ENCODE results near the gene CDCP1.
"Not testable (repeated sequence)": the region's sequence is repeated elsewhere in the genome, so short reads cannot be mapped to it uniquely, and the experiment has no call there.

CDCP1 gene

DNA sequence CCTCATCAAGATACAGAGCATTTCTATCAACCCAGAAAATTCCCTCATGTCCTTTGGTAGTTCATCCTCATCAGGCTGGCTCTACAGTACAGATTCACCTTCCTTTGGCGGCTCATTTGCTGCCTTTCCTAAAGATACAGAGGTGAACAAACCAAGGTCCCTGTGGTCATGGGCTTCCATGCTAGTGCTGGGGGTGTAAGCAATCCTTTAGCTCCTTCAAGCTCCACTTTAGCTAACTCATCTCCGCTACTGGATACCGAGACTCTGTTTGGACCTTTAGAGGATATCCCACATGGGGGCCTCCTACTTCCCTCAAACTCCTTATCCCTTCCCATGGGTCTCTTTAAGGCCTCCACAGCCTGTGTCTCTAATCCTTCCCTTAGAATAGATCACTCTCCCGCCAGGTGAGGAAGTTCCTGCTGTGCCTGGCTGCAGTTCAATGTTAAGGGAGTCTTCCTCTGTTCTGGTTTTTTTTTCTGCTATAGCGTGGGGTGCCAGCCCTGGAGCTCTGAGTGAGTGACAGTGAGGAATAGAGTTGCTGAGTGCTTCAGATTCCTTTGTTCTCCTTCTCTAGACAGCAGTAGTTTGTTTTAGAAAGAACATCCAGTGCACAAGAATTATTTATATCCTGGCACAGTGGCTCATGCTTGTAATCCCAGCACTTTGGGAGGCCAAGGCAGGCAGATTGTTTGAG lies 89.4 kb downstream of the CDCP1 start:
- no peaks in the 10 kb centered on the region for H3K27me3 ChIP-seq (ENCODE audit: control insufficient read depth in 1 of 2, insufficient read depth in 2 of 2, low read length in 2 of 2)
- no peaks in the 10 kb centered on the region for H3K9me3 ChIP-seq (ENCODE audit: low read length)
- no peak overlapping the region for H3K4me3 ChIP-seq (ENCODE audit: low read depth in 1 of 2, low read length in 2 of 2)
- no peak overlapping the region for H3K27ac ChIP-seq (ENCODE audit: low read depth, low read length)
- peaks cover 20% of the 10 kb centered on the region for H3K4me1 ChIP-seq (ENCODE audit: insufficient read depth, low read length)
- H3K36me3 ChIP-seq (ENCODE audit: insufficient read depth, low read length): no peaks in the 10 kb centered on the region
- peak overlapping the region; percentile 3 for H3K9ac ChIP-seq (ENCODE audit: low read length)

DNA sequence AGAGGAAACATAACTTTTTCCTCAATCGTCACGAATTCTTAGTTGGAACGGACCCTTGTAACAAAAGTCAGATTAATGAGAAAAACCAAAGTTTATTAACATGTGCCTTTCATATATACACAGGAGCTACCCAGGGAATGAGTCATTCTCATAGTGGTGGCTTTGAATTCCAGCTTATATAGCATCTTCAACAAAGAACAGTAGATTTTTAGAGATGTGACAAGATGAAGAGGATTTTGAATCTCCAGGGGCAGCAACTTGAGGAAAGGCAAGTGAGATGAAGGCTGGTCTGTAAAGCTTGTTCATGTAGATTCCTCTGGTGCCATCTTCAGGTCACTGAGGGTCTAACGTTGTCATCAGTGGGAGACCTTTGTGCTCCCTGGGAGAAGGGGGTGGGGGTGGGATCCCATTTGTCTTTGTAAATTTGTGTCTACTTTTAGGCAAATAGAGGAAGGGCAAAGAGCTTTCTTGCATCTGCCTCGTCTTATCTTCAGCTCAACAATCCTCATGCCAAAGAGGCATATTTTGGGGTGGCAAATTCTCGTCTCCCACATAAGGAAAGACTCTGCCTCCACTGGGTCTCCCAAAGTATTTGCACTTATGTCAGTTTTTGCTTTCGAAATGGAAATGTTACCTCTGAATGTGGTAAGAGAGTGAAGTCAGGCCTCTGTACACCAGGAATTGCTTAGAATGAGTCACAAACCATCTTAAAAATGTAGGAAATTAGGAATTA lies 90.6 kb downstream of the CDCP1 start:
- Histone ChIP-seq H3K9ac (ENCODE audit: low read length) (no peak overlapping the region), H3K4me1 (ENCODE audit: insufficient read depth, low read length) (peaks cover 20% of the 10 kb centered on the region), H3K4me3 (ENCODE audit: low read depth in 1 of 2, low read length in 2 of 2) (no peak overlapping the region), H3K27ac (ENCODE audit: low read depth, low read length) (no peak overlapping the region), H3K9me3 (ENCODE audit: low read length) (no peaks in the 10 kb centered on the region), H3K27me3 (ENCODE audit: control insufficient read depth in 1 of 2, insufficient read depth in 2 of 2, low read length in 2 of 2) (no peaks in the 10 kb centered on the region), H3K36me3 (ENCODE audit: insufficient read depth, low read length) (no peaks in the 10 kb centered on the region)

DNA sequence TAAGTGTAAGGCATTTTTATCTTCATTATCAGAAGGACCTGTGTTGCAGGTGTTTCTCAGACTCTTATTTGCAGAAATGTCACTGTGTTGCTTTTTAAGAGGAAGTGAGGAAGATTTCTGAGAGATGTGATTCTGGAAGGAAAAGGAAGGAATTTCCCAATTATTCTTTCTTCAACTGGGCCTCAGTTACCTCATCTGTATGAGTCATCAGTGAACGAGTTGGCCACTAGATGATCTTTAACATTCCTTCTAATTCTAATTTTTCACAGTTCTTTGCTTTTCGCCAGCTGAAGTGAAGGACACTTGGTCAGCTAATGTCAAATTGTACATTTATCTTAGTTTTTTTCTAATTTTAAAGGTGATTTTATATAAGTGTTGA lies 91.2 kb downstream of the CDCP1 start:
- Histone ChIP-seq H3K27me3 (ENCODE audit: control insufficient read depth in 1 of 2, insufficient read depth in 2 of 2, low read length in 2 of 2) (no peaks in the 10 kb centered on the region), H3K36me3 (ENCODE audit: insufficient read depth, low read length) (no peaks in the 10 kb centered on the region), H3K9me3 (ENCODE audit: low read length) (no peaks in the 10 kb centered on the region), H3K4me3 (ENCODE audit: low read depth in 1 of 2, low read length in 2 of 2) (no peak overlapping the region), H3K9ac (ENCODE audit: low read length) (no peak overlapping the region), H3K27ac (ENCODE audit: low read depth, low read length) (no peak overlapping the region), H3K4me1 (ENCODE audit: insufficient read depth, low read length) (peaks cover 20% of the 10 kb centered on the region)

DNA sequence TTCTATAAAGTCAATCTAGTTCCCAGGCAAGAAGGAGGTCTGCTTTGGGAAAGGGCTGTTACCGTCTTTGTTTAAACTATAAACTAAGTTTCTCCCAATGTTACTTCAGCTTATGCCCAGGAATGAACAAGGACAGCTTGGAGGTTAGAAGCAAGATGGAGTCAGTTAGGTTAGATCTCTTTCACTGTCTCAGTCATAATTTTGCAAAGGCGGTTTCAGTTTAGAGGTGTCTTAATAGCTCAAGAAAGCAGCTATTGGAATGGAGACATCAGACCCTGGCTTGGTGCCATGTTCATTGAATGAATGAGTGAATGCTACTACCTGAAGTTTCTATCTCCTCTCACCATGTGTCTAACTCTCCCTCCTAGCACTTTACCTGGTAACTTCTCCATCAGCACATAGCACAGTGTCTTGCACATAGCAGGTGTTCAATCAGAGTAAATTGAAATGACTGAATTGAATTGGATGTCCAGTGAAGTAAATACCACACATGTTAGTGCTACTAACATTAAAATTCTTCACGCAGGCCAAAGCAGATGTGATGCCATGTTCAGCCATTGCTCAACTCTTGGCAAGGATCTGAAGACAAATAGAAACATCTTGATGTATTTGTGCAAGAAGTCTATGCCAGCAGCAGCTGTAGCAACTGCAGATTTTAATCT lies 91.9 kb downstream of the CDCP1 start:
- H3K27ac ChIP-seq (ENCODE audit: low read depth, low read length): no peak overlapping the region
- H3K4me1 ChIP-seq (ENCODE audit: insufficient read depth, low read length): peaks cover 20% of the 10 kb centered on the region
- H3K9ac ChIP-seq (ENCODE audit: low read length): no peak overlapping the region
- H3K4me3 ChIP-seq (ENCODE audit: low read depth in 1 of 2, low read length in 2 of 2): no peak overlapping the region
- H3K9me3 ChIP-seq (ENCODE audit: low read length): no peaks in the 10 kb centered on the region
- no peaks in the 10 kb centered on the region for H3K36me3 ChIP-seq (ENCODE audit: insufficient read depth, low read length)
- H3K27me3 ChIP-seq (ENCODE audit: control insufficient read depth in 1 of 2, insufficient read depth in 2 of 2, low read length in 2 of 2): no peaks in the 10 kb centered on the region

DNA sequence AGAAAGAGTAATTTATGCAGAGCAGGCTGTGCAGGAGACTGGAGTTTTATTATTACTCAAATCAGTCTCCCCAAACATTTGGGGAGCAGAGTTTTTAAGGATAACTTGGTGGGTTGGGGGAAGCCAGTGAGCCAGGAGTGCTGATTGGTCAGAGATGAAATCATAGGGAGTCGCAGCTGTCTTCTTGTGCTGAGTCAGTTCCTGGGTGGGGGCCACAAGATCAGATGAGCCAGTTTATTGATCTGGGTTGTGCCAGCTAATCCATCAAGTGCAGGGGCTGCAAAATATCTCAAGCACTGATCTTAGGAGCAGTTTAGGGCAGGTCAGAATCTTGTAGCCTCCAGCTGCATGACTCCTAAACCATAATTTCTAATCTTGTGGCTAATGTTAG lies 92.4 kb downstream of the CDCP1 start:
- peaks cover 20% of the 10 kb centered on the region for H3K4me1 ChIP-seq (ENCODE audit: insufficient read depth, low read length)
- not testable (repeated sequence) for H3K4me3 ChIP-seq (ENCODE audit: low read depth in 1 of 2, low read length in 2 of 2); H3K27ac ChIP-seq (ENCODE audit: low read depth, low read length); H3K27me3 ChIP-seq (ENCODE audit: control insufficient read depth in 1 of 2, insufficient read depth in 2 of 2, low read length in 2 of 2); H3K36me3 ChIP-seq (ENCODE audit: insufficient read depth, low read length); H3K9ac ChIP-seq (ENCODE audit: low read length); H3K9me3 ChIP-seq (ENCODE audit: low read length)

DNA sequence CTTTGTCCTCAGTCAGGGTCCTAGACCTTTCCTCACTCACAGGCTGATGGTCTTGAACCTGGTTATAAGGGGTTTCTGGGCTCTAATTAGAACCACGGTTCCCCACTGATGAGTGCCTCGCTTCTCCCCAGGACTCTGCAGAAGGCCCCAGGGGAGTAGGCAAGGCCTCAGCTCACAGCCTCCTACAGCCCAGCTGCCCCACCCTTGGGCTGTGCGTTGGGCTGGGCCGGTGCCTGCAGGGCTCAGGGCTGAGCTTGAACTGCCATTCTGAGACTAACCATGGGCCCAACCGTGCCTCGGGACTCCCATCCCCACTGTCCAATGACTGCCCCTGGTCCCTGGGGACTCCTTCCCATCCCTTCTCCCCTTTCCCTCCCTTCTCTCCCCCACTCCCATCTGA lies 94.5 kb downstream of the CDCP1 start:
- Histone ChIP-seq H3K27ac (ENCODE audit: low read depth, low read length) (no peak overlapping the region), H3K36me3 (ENCODE audit: insufficient read depth, low read length) (no peaks in the 10 kb centered on the region), H3K4me1 (ENCODE audit: insufficient read depth, low read length) (peaks cover 11% of the 10 kb centered on the region), H3K4me3 (ENCODE audit: low read depth in 1 of 2, low read length in 2 of 2) (no peak overlapping the region), H3K9ac (ENCODE audit: low read length) (no peak overlapping the region), H3K9me3 (ENCODE audit: low read length) (no peaks in the 10 kb centered on the region), H3K27me3 (ENCODE audit: control insufficient read depth in 1 of 2, insufficient read depth in 2 of 2, low read length in 2 of 2) (no peaks in the 10 kb centered on the region)

DNA sequence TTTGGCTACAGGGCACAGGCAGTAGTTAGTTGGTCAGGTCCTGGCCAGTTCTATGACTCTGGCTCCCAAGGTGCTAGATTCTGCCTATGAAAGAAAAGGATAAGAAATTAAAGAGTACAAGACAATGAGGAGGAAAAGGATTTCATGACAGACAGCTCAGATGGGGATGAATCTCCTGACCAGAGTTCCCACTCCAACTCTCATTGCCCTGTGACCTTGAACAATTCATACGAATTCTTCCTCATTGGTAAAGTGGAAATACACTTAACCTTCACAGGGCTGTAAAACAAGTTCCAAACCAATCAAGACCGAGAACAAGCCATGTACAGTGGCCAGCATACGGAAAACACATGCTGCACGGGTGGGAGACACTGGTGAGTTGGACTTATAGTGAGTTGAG lies 96.4 kb downstream of the CDCP1 start:
- no peaks in the 10 kb centered on the region for H3K36me3 ChIP-seq (ENCODE audit: insufficient read depth, low read length)
- no peak overlapping the region for H3K4me3 ChIP-seq (ENCODE audit: low read depth in 1 of 2, low read length in 2 of 2)
- H3K27ac ChIP-seq (ENCODE audit: low read depth, low read length): no peak overlapping the region
- no peaks in the 10 kb centered on the region for H3K9me3 ChIP-seq (ENCODE audit: low read length)
- H3K4me1 ChIP-seq (ENCODE audit: insufficient read depth, low read length): peaks cover 7% of the 10 kb centered on the region
- H3K9ac ChIP-seq (ENCODE audit: low read length): no peak overlapping the region
- no peaks in the 10 kb centered on the region for H3K27me3 ChIP-seq (ENCODE audit: control insufficient read depth in 1 of 2, insufficient read depth in 2 of 2, low read length in 2 of 2)

DNA sequence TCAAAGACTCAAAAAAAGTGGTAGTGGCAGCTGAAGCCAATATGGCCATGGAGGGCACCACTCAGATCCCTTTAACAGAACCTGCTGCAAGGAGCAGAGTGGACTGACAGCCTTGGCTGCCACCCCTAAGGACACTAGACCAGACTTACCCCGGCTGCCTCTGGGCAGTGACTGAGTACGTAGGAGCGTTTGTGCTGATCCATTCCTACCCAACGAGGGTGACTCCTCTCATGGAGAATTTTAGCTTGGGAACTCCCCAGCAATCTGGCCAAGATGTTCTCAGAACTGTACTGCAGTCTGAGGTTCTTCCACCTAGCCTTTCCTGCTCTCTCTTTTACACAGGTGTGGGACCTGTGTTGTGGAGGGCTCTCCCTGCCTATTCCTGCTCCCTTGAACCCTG lies 97.9 kb downstream of the CDCP1 start:
- no peaks in the 10 kb centered on the region for H3K27me3 ChIP-seq (ENCODE audit: control insufficient read depth in 1 of 2, insufficient read depth in 2 of 2, low read length in 2 of 2)
- no peak overlapping the region for H3K4me3 ChIP-seq (ENCODE audit: low read depth in 1 of 2, low read length in 2 of 2)
- H3K4me1 ChIP-seq (ENCODE audit: insufficient read depth, low read length): no peaks in the 10 kb centered on the region
- H3K36me3 ChIP-seq (ENCODE audit: insufficient read depth, low read length): no peaks in the 10 kb centered on the region
- no peak overlapping the region for H3K27ac ChIP-seq (ENCODE audit: low read depth, low read length)
- no peak overlapping the region for H3K9ac ChIP-seq (ENCODE audit: low read length)
- no peaks in the 10 kb centered on the region for H3K9me3 ChIP-seq (ENCODE audit: low read length)

DNA sequence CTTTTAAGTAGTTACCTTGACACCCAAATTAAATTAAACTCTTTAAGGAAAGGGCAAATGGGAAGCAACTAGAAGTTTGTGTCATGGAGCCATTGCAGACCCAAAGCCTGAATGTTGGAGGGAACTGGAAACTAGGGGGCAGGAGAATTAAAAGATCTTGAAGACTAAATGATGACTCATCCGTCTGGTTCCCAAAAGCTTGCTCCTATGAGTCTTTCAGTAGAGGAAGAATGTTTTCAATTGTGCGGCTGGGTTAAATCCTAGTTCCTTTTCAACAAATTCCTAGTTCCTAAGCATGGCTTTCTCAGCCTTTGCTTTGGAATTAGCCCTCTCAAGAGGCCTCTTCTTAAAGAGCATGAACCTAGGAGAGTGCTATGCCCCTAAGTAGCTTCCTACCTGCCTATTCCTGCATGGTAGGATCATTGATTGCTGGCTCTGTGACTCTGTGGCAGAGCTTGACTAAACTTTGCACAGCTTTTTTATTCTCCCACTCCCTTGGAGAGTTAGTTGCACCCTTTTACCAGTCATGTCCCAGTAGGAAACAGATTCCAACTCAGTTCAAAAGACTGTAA lies 102.4 kb downstream of the CDCP1 start:
- no peak overlapping the region for H3K9ac ChIP-seq (ENCODE audit: low read length)
- no peaks in the 10 kb centered on the region for H3K9me3 ChIP-seq (ENCODE audit: low read length)
- H3K27me3 ChIP-seq (ENCODE audit: control insufficient read depth in 1 of 2, insufficient read depth in 2 of 2, low read length in 2 of 2): no peaks in the 10 kb centered on the region
- H3K27ac ChIP-seq (ENCODE audit: low read depth, low read length): no peak overlapping the region
- H3K4me3 ChIP-seq (ENCODE audit: low read depth in 1 of 2, low read length in 2 of 2): no peak overlapping the region
- H3K4me1 ChIP-seq (ENCODE audit: insufficient read depth, low read length): peaks cover 11% of the 10 kb centered on the region
- H3K36me3 ChIP-seq (ENCODE audit: insufficient read depth, low read length): no peaks in the 10 kb centered on the region

DNA sequence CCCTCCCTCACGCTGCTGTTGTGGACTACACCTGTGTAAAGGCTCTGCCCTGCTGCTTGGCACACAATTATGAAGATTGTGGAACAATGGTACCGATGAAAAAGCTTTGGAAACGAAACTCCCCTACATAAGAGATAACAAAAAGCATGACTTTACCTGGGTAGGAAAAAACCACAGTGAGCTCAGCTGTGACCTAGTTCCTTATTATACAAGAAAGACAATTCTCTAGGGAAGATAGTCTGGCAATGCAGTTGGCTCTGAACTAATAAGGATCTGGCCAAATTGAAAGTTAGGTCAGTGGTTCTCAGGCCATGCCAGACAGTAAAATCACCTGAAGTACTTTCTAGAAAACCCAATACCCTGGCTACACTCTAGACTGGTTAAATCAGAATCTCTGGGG lies 104.0 kb downstream of the CDCP1 start:
- no peak overlapping the region for H3K9ac ChIP-seq (ENCODE audit: low read length)
- no peaks in the 10 kb centered on the region for H3K27me3 ChIP-seq (ENCODE audit: control insufficient read depth in 1 of 2, insufficient read depth in 2 of 2, low read length in 2 of 2)
- no peaks in the 10 kb centered on the region for H3K9me3 ChIP-seq (ENCODE audit: low read length)
- H3K27ac ChIP-seq (ENCODE audit: low read depth, low read length): no peak overlapping the region
- no peak overlapping the region for H3K4me3 ChIP-seq (ENCODE audit: low read depth in 1 of 2, low read length in 2 of 2)
- H3K4me1 ChIP-seq (ENCODE audit: insufficient read depth, low read length): peaks cover 19% of the 10 kb centered on the region
- no peaks in the 10 kb centered on the region for H3K36me3 ChIP-seq (ENCODE audit: insufficient read depth, low read length)

DNA sequence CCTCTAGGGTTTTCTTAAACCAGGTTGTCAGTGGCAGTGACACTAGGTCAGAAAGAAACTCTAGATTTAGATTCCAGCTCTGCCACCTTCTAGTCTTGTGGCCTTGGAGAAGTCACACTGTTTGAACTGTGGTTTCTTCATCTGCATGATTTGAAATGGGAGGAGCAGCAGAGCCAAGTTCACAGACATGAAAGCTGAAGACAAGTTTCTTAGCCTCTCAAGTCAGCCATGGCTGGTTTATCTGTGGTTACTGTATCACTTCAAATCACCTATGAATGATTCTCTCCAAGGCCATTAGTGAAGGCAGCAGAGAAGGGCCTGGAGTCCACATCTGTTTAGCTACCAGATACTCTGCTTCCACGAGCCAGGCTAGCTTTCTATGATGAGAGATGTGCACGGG lies 104.5 kb downstream of the CDCP1 start:
- H3K9ac ChIP-seq (ENCODE audit: low read length): no peak overlapping the region
- H3K4me1 ChIP-seq (ENCODE audit: insufficient read depth, low read length): peaks cover 24% of the 10 kb centered on the region
- H3K27ac ChIP-seq (ENCODE audit: low read depth, low read length): no peak overlapping the region
- H3K4me3 ChIP-seq (ENCODE audit: low read depth in 1 of 2, low read length in 2 of 2): no peak overlapping the region
- no peaks in the 10 kb centered on the region for H3K27me3 ChIP-seq (ENCODE audit: control insufficient read depth in 1 of 2, insufficient read depth in 2 of 2, low read length in 2 of 2)
- no peaks in the 10 kb centered on the region for H3K36me3 ChIP-seq (ENCODE audit: insufficient read depth, low read length)
- H3K9me3 ChIP-seq (ENCODE audit: low read length): no peaks in the 10 kb centered on the region

Data from muscle layer of colon (tissue), 2 donors.